ENCODE data around the gene COX6A2. TPM values are rescaled to one million over a fixed set of nuclear protein-coding genes. Genes with fewer than 3 reads are reported as not detected.

The COX6A2 gene
- not detected in 2 replicates for total RNA-seq

DNA sequence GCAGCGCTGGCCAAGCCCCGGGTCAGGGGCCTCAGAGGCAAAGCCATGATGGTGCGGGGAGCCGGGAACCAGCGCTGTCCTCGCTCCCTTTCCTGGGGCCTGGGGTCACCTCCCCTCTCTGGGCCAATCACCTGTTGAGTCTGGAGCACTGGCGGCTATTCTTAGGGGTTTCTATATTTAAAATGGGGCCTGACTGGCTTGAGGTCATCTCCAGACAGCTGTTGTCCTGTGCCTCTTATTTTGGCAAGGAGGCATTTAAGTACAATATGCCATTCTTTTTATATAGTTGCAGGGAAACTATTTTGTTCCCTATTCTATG is at the start of gene COX6A2:
Gene COX6A2, minus strand, starts transcription at position 82 of the 319 bp plus-strand sequence. Its CDS starts 35 bp downstream, at position 47.

DNA sequence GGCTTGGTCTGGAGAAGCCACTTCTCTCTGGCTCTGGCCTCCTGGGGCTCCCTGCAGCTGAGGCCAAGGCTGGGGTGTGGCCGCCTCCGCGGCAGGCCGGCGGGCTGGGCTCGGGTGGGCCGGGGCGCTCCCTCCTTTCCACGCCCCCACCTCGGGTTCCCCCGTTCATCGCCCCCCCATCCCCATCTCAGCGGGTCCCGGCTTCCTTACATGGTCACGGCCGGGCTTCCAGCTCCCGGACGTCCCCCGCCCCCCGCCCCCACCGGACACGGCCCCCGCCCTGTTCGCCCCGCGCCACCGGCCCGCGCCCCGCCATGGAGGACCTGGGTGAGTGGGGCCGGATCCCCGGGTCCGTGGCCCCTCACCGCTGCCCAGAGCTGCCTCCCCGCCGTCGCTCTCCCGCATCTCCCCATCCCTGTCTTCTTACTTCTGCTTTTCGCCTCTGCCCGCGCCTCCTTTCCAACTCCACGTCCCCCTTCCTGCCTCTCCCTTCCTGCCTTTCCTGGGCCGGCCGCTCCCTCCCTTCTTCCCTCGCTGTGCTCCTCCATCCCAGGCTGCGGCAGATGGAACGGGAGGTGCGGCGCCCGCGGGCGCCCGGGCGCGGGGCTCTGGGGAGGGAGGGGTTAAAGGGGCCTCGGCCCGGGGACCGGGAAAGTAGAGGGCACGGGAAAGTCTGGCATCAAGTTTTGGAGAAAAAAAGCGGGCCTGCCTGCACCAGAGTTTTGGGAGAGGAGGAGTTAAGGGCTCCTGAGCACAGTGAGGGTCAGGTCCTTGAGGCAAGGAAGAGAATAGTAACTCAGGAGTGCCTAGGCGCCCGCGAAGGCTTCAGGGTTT is 43.9 kb upstream of the COX6A2 start, which contains the start of gene TGFB1I1:
Gene TGFB1I1, plus strand, starts transcription at position 278 of the 834 bp plus-strand sequence. Its CDS starts 37 bp downstream, at position 315.

DNA sequence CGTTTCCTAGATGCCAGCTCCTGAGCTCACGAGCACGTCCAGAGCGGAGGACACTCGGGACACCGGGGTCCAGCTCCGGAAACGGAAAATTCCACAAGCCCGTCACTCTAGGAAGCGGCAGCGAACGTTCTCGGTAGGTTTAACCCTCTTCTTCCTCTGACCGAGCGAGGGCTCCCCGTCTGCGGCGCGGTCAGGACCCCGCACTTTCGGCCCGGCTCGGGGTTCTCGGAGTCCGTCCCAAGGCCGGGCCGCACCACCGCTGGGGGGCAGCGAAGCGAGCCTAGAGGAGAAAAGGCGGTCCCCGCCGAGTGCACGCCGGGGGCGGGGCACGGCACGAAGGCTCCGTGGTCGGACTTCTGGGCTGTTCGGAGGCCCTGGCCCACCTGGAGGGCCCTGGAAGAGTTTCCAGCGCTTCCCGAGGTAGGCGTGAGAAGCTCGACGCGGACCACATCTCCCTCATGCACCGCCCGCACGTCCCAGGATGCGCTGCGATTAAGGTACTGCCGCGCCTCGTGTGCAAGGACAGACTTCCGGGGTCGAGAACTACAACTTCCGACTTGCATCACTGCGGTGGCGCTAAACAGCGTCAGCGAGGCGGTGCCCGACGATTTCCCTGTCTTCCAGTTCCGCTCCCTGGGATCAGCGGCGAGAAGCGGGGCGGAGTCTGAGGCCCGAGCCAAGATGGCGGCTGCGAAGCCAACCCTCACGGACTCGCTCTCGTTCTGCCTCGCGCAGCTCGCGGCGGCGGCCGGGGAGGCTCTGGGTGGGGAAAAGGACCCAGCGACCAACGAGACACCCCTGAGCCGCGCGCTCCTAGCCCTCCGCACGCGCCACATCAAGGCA is 30.9 kb upstream of the COX6A2 start, which contains the start of gene ARMC5:
Gene ARMC5, plus strand, starts transcription at position 658 of the 843 bp plus-strand sequence. Its CDS starts 24 bp downstream, at position 682.

DNA sequence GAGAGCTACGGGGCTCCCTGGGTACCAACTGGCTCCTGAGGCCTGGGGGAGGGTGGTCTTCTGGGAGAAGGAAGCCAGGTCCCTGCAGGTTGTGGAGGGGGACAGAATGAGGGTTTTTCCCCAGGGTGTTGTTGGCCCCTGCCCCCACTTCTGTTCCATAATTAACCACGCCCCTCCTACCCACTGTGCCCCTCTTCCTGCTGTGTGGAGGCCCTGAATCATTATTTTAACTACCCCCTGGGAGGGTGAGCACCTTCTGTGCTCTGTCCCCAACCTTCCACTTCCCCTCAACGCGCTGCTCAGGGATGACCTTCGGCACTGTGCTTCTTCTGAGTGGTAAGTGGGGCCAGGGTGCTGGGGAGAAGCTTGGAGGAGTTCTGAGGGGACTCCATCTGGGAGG is 35.1 kb downstream of the COX6A2 start, which contains the start of gene ITGAD:
Gene ITGAD, plus strand, starts transcription at position 280 of the 400 bp plus-strand sequence. Its CDS starts 26 bp downstream, at position 306.

Other genes starting within 250 kb of the COX6A2 start
- gene FUS, start 248.2 kb downstream of the COX6A2 start, total RNA-seq = 46.6 and 58.3 TPM in 2 replicates
- 117 and 127 TPM in 2 replicates for gene PYCARD, start 225.6 kb downstream of the COX6A2 start, total RNA-seq
- gene TRIM72, start 214.2 kb downstream of the COX6A2 start, total RNA-seq = 0.28 TPM in 1 of 2 replicates, not detected in the other
- gene PYDC1, start 211.2 kb downstream of the COX6A2 start, total RNA-seq = not detected in 2 replicates
- 0.07 TPM in 1 of 2 replicates, not detected in the other for gene ITGAM, start 168.4 kb downstream of the COX6A2 start, total RNA-seq
- not detected in 2 replicates for gene ITGAX, start 73.2 kb downstream of the COX6A2 start, total RNA-seq
- gene ITGAD, start 35.0 kb downstream of the COX6A2 start, total RNA-seq = not detected in 2 replicates
- gene ZNF843, start 14.4 kb upstream of the COX6A2 start, total RNA-seq = 0.28 TPM in 1 of 2 replicates, not detected in the other
- 9.6 and 16.3 TPM in 2 replicates for gene ARMC5, start 31.1 kb upstream of the COX6A2 start, total RNA-seq
- gene TGFB1I1, start 43.8 kb upstream of the COX6A2 start, total RNA-seq = 13.1 and 16.9 TPM in 2 replicates
- 0.14 TPM in 1 of 2 replicates, not detected in the other for gene SLC5A2, start 54.8 kb upstream of the COX6A2 start, total RNA-seq
- 22.8 and 33.1 TPM in 2 replicates for gene RUSF1, start 80.0 kb upstream of the COX6A2 start, total RNA-seq
- not detected in 2 replicates for gene AHSP, start 99.5 kb upstream of the COX6A2 start, total RNA-seq

Measured in airway epithelial cell (primary cell).